ENCODE measurements around the gene CUL5. TPM values are rescaled to one million over a fixed set of nuclear protein-coding genes. Genes with fewer than 3 reads are reported as not detected.

CUL5 gene
- total RNA-seq, 1 donor from 2014 or later = 30.0 TPM

GRCh38 chr11:108137212-108137611, 128.5 kb downstream of the CUL5 start:
- peaks cover 3% of the 10 kb centered on the region for H3K4me1 Mint-ChIP-seq (ENCODE audit: low read depth)
- H3K9me3 Mint-ChIP-seq (ENCODE audit: low read depth) = no peaks in the 10 kb centered on the region
- H3K27me3 Mint-ChIP-seq (ENCODE audit: low read depth) = no peaks in the 10 kb centered on the region
- H3K4me3 Mint-ChIP-seq (ENCODE audit: unreplicated experiment) = no peak overlapping the region
- H3K36me3 Mint-ChIP-seq (ENCODE audit: low read depth) = peaks cover 17% of the 10 kb centered on the region
- DNase-seq (ENCODE audit: low spot score) = no peak
- no peak for TF ChIP-seq CTCF (IDR thresholded peaks at IDR 0.05)
- no peak overlapping the region for H3K27ac Mint-ChIP-seq (ENCODE audit: unreplicated experiment)

- H3K36me3 Mint-ChIP-seq (ENCODE audit: low read depth) = peaks cover 31% of the 10 kb centered on the region
- no peak for DNase-seq (ENCODE audit: low spot score)
- H3K4me3 Mint-ChIP-seq (ENCODE audit: unreplicated experiment) = no peak overlapping the region
- no peaks in the 10 kb centered on the region for H3K4me1 Mint-ChIP-seq (ENCODE audit: low read depth)
- no peaks in the 10 kb centered on the region for H3K9me3 Mint-ChIP-seq (ENCODE audit: low read depth)
- TF ChIP-seq CTCF (IDR thresholded peaks at IDR 0.05) = no peak
- H3K27ac Mint-ChIP-seq (ENCODE audit: unreplicated experiment) = no peak overlapping the region
- H3K27me3 Mint-ChIP-seq (ENCODE audit: low read depth) = no peaks in the 10 kb centered on the region
Observed at GRCh38 chr11:108142304-108142703, 133.6 kb downstream of the CUL5 start.

GRCh38 chr11:108144615-108145014, 135.9 kb downstream of the CUL5 start:
- no peaks in the 10 kb centered on the region for H3K4me1 Mint-ChIP-seq (ENCODE audit: low read depth)
- no peak for TF ChIP-seq CTCF (IDR thresholded peaks at IDR 0.05)
- H3K27me3 Mint-ChIP-seq (ENCODE audit: low read depth) = no peaks in the 10 kb centered on the region
- H3K36me3 Mint-ChIP-seq (ENCODE audit: low read depth) = peaks cover 40% of the 10 kb centered on the region
- H3K27ac Mint-ChIP-seq (ENCODE audit: unreplicated experiment) = no peak overlapping the region
- H3K9me3 Mint-ChIP-seq (ENCODE audit: low read depth) = no peaks in the 10 kb centered on the region
- no peak for DNase-seq (ENCODE audit: low spot score)
- H3K4me3 Mint-ChIP-seq (ENCODE audit: unreplicated experiment) = no peak overlapping the region

- Mint-ChIP-seq H3K27me3 (ENCODE audit: low read depth) (no peaks in the 10 kb centered on the region), H3K36me3 (ENCODE audit: low read depth) (peaks cover 40% of the 10 kb centered on the region), H3K4me3 (ENCODE audit: unreplicated experiment) (no peak overlapping the region), H3K9me3 (ENCODE audit: low read depth) (no peaks in the 10 kb centered on the region), H3K4me1 (ENCODE audit: low read depth) (no peaks in the 10 kb centered on the region), H3K27ac (ENCODE audit: unreplicated experiment) (no peak overlapping the region)
- no peak for TF ChIP-seq CTCF (IDR thresholded peaks at IDR 0.05)
- DNase-seq (ENCODE audit: low spot score) = no peak
Observed at GRCh38 chr11:108147150-108147549, 138.5 kb downstream of the CUL5 start.

- H3K4me1 Mint-ChIP-seq (ENCODE audit: low read depth) = no peaks in the 10 kb centered on the region
- no peak for TF ChIP-seq CTCF (IDR thresholded peaks at IDR 0.05)
- H3K36me3 Mint-ChIP-seq (ENCODE audit: low read depth) = peaks cover 38% of the 10 kb centered on the region
Observed at GRCh38 chr11:108148556-108148955, 139.9 kb downstream of the CUL5 start.

More at GRCh38 chr11:108148556-108148955, 139.9 kb downstream of the CUL5 start:
- H3K9me3 Mint-ChIP-seq (ENCODE audit: low read depth) = no peaks in the 10 kb centered on the region
- DNase-seq (ENCODE audit: low spot score) = no peak
- H3K4me3 Mint-ChIP-seq (ENCODE audit: unreplicated experiment) = no peak overlapping the region
- H3K27me3 Mint-ChIP-seq (ENCODE audit: low read depth) = no peaks in the 10 kb centered on the region
- no peak overlapping the region for H3K27ac Mint-ChIP-seq (ENCODE audit: unreplicated experiment)
